Right atrium auricular region (tissue), 2 donors: ENCODE measurements around the gene ZNF346. TPM values are rescaled to one million over a fixed set of nuclear protein-coding genes. Genes with fewer than 3 reads are reported as not detected.

Experiments used
- DNase-seq: peaks from one replicate; pipeline ENCODE4 v3.0.0-alpha.2; 2019; ENCODE audit warnings: low spot score
- H3K27ac ChIP-seq, 2 donors: fragments of 200-600 bp; sonication (generic); 1 replicate in 1 of 2; 2 replicates in 1 of 2; pipeline ENCODE4 v1.5.1; 2016 to 2019
- H3K27me3 ChIP-seq, 2 donors: fragments of 200-600 bp; sonication (generic); one replicate each; pipeline versions ENCODE4 v1.5.1 to v1.6.0; 2017 to 2019
- H3K36me3 ChIP-seq: fragments of 200-600 bp; sonication (generic); one replicate; pipeline ENCODE4 v1.5.1; 2016
- H3K4me1 ChIP-seq, 2 donors: fragments of 200-600 bp; sonication (generic); one replicate each; pipeline versions ENCODE4 v1.5.1 to v1.6.0; 2017 to 2019
- H3K4me3 ChIP-seq, 2 donors: fragments of 200-600 bp; sonication (generic); 1 replicate in 1 of 2; 2 replicates in 1 of 2; pipeline ENCODE4 v1.5.1; 2017 to 2019; ENCODE audit warnings: mild to moderate bottlenecking in 1 of 2, moderate library complexity in 1 of 2
- H3K9me3 ChIP-seq, 2 donors: fragments of 200-600 bp; sonication (generic); one replicate each; pipeline ENCODE4 v1.5.1; 2019
- CTCF ChIP-seq, 2 donors: fragments of 200-600 bp; sonication (generic); IDR thresholded peaks; one replicate each; pipeline ENCODE4 v1.5.1; 2019; ENCODE audit warnings: antibody characterized with exemption in 2 of 2
- total RNA-seq, 2 donors: library from RNA; depleted of rRNA; stranded (reverse); fragments of >200 nt; gene quantifications; one replicate each; pipeline ENCODE4 v1.1.0, GENCODE V29; 2016

ZNF346 gene
- total RNA-seq, 2 donors from 2014 or later, result 8.5 TPM

GRCh38 chr5:177107159-177107558 is 84.7 kb downstream of the ZNF346 start:
- Histone ChIP-seq H3K27ac (no peak overlapping the region), H3K27me3 (no peaks in the 10 kb centered on the region), H3K4me1 (no peaks in the 10 kb centered on the region), H3K4me3 (no peak overlapping the region), H3K36me3 (no peaks in the 10 kb centered on the region), H3K9me3 (no peaks in the 10 kb centered on the region)
- DNase-seq, result no peak
- no peak for TF ChIP-seq CTCF (IDR thresholded peaks at IDR 0.05)

GRCh38 chr5:177109810-177110209 is 87.3 kb downstream of the ZNF346 start:
- H3K27ac ChIP-seq, result no peak overlapping the region
- TF ChIP-seq CTCF (IDR thresholded peaks at IDR 0.05), result no peak
- H3K4me3 ChIP-seq, result no peak overlapping the region
- no peaks in the 10 kb centered on the region for H3K27me3 ChIP-seq
- no peaks in the 10 kb centered on the region for H3K9me3 ChIP-seq
- H3K36me3 ChIP-seq, result no peaks in the 10 kb centered on the region
- DNase-seq, result no peak
- H3K4me1 ChIP-seq, result peaks cover 0 to 4% of the 10 kb centered on the region in 2 donors

GRCh38 chr5:177111720-177112394 is 89.4 kb downstream of the ZNF346 start:
- no peaks in the 10 kb centered on the region for H3K36me3 ChIP-seq
- no peak overlapping the region for H3K27ac ChIP-seq
- TF ChIP-seq CTCF (IDR thresholded peaks at IDR 0.05), result peak; percentile 97
- no peak overlapping the region for H3K4me3 ChIP-seq
- peaks cover 0 to 13% of the 10 kb centered on the region in 2 donors for H3K4me1 ChIP-seq
- H3K27me3 ChIP-seq, result no peaks in the 10 kb centered on the region
- DNase-seq, result no peak
- no peaks in the 10 kb centered on the region for H3K9me3 ChIP-seq

- Histone ChIP-seq H3K27me3 (no peaks in the 10 kb centered on the region), H3K4me3 (no peak overlapping the region), H3K4me1 (peaks cover 0 to 17% of the 10 kb centered on the region in 2 donors), H3K36me3 (no peaks in the 10 kb centered on the region), H3K27ac (no peak overlapping the region), H3K9me3 (no peaks in the 10 kb centered on the region)
- TF ChIP-seq CTCF (IDR thresholded peaks at IDR 0.05), result no peak
- DNase-seq, result no peak
These were observed 90.2 kb downstream of the ZNF346 start for GRCh38 chr5:177112589-177113220.

- Histone ChIP-seq H3K4me3 (no peak overlapping the region), H3K4me1 (peaks cover 0 to 17% of the 10 kb centered on the region in 2 donors), H3K36me3 (no peaks in the 10 kb centered on the region), H3K27ac (peak overlapping the region in 1 of 2 donors; percentile 28), H3K27me3 (no peaks in the 10 kb centered on the region), H3K9me3 (no peaks in the 10 kb centered on the region)
- peak; percentile 82 for DNase-seq
- TF ChIP-seq CTCF (IDR thresholded peaks at IDR 0.05), result peak; percentile 98 to 100
These were observed 91.3 kb downstream of the ZNF346 start for GRCh38 chr5:177113566-177114424.
